IMR-90 (cell line): Measurements from ENCODE around the gene PCSK1N. TPM values are rescaled to one million over a fixed set of nuclear protein-coding genes. Genes with fewer than 3 reads are reported as not detected.

Experiments
- ATAC-seq: fragments of 200-7000 bp; cut with Tn5 transposase; 2 replicates; pipeline ENCODE4 v1.9.1; 2020; ENCODE audit warnings: low read depth, mild to moderate bottlenecking, moderate library complexity
- BruUV-seq: library from RNA; stranded (reverse); fragments of 400-500 nt; replicated peaks from 2 replicates; lab custom pipeline; 2021; lab: Mats Ljungman, UMichigan
- CTCF ChIA-PET: fragments of 300-600 bp; formaldehyde crosslinking; extraction: SDS; loops from one replicate; lab custom pipeline; 2021; ENCODE audit warnings: antibody characterized with exemption; lab: Yijun Ruan, JAX
- POLR2A ChIA-PET: fragments of 300-600 bp; sonication (Branson Sonifier 250); formaldehyde crosslinking; loops from one replicate; lab custom pipeline; 2022; ENCODE audit warnings: antibody characterized with exemption; ENCODE audit not compliant: unreplicated experiment; lab: Charles Lee
- DNase-seq: peaks from one replicate; pipeline ENCODE4 v3.0.0; 2013
- H2AFZ ChIP-seq: replicated peaks from 2 replicates; pipeline ENCODE3; 2013; ENCODE audit warnings: low read length, mild to moderate bottlenecking; ENCODE audit not compliant: poor library complexity
- H2AK5ac ChIP-seq: 2 replicates; pipeline ENCODE4 v1.6.1; 2013; ENCODE audit warnings: low read depth, low read length, inconsistent platforms
- H2AK9ac ChIP-seq: replicated peaks from 2 replicates; pipeline ENCODE3; 2013; ENCODE audit warnings: mild to moderate bottlenecking, low read depth, low read length, moderate library complexity; ENCODE audit not compliant: poor library complexity
- H2BK120ac ChIP-seq: 2 replicates; pipeline ENCODE4 v1.6.1; 2013; ENCODE audit warnings: low read depth, low read length, inconsistent platforms
- H2BK15ac ChIP-seq: 3 replicates; pipeline ENCODE4 v1.6.1; 2013; ENCODE audit warnings: low read depth, low read length, inconsistent platforms
- H2BK20ac ChIP-seq: 2 replicates; pipeline ENCODE4 v1.6.1; 2013; ENCODE audit warnings: low read depth, mild to moderate bottlenecking, inconsistent platforms, low read length, moderate library complexity
- H2BK5ac ChIP-seq: 2 replicates; pipeline ENCODE4 v1.6.1; 2013; ENCODE audit warnings: mild to moderate bottlenecking, low read depth, low read length, inconsistent platforms; ENCODE audit not compliant: poor library complexity, severe bottlenecking
- H3K14ac ChIP-seq: replicated peaks from 2 replicates; pipeline ENCODE4 v1.6.1; 2013; ENCODE audit warnings: low read depth, low read length, inconsistent platforms
- H3K18ac ChIP-seq: 2 replicates; pipeline ENCODE4 v1.6.1; 2013; ENCODE audit warnings: low read depth, low read length, control low read depth
- H3K23ac ChIP-seq: 2 replicates; pipeline ENCODE4 v1.6.1; 2013; ENCODE audit warnings: low read depth, low read length, inconsistent platforms
- H3K27ac ChIP-seq: 2 replicates; pipeline ENCODE4 v1.5.1; 2013; ENCODE audit warnings: mild to moderate bottlenecking, control low read depth, low read length; ENCODE audit not compliant: insufficient read depth
- H3K27me3 ChIP-seq: 2 replicates; pipeline ENCODE4 v1.6.1; 2013; ENCODE audit warnings: low read length; ENCODE audit not compliant: control insufficient read depth, insufficient read depth
- H3K36me3 ChIP-seq: 2 replicates; pipeline ENCODE4 v1.6.1; 2013; ENCODE audit warnings: low read length, mixed read lengths; ENCODE audit not compliant: control insufficient read depth, insufficient read depth
- H3K4ac ChIP-seq: 2 replicates; pipeline ENCODE4 v1.6.1; 2013; ENCODE audit warnings: low read depth, low read length, inconsistent platforms
- H3K4me1 ChIP-seq: 2 replicates; pipeline ENCODE4 v1.6.1; 2013; ENCODE audit warnings: low read length, mixed read lengths; ENCODE audit not compliant: control insufficient read depth, insufficient read depth
- H3K4me2 ChIP-seq: 2 replicates; pipeline ENCODE4 v1.6.1; 2013; ENCODE audit warnings: low read depth, mild to moderate bottlenecking, control low read depth, low read length, moderate library complexity
- H3K4me3 ChIP-seq: 2 replicates; pipeline ENCODE4 v1.5.1; 2013; ENCODE audit warnings: low read depth, mild to moderate bottlenecking, control low read depth, low read length, moderate library complexity; ENCODE audit not compliant: insufficient read depth
- H3K56ac ChIP-seq: 2 replicates; pipeline ENCODE4 v1.6.1; 2013; ENCODE audit warnings: low read length, inconsistent platforms; ENCODE audit not compliant: insufficient read depth; ENCODE audit errors: extremely low read depth
- H3K79me1 ChIP-seq, 2 experiments: 2 replicates each; pipeline ENCODE4 v1.6.1; 2013; ENCODE audit warnings: low read length in 2 of 2, inconsistent platforms in 1 of 2, low read depth in 1 of 2
- H3K9ac ChIP-seq: 2 replicates; pipeline ENCODE4 v1.6.1; 2013; ENCODE audit warnings: low read depth, low read length, control low read depth
- H3K9me1 ChIP-seq: 2 replicates; pipeline ENCODE4 v1.6.1; 2013; ENCODE audit warnings: low read length, inconsistent platforms; ENCODE audit not compliant: insufficient read depth
- H3K9me3 ChIP-seq: 2 replicates; pipeline ENCODE4 v1.6.1; 2013; ENCODE audit warnings: low read length; ENCODE audit not compliant: control insufficient read depth, insufficient read depth
- H4K20me1 ChIP-seq: 2 replicates; pipeline ENCODE4 v1.6.1; 2013; ENCODE audit warnings: low read length, inconsistent platforms; ENCODE audit not compliant: insufficient read depth
- H4K5ac ChIP-seq: 2 replicates; pipeline ENCODE4 v1.6.1; 2013; ENCODE audit warnings: mild to moderate bottlenecking, low read depth, low read length, control low read depth
- H4K8ac ChIP-seq, 2 experiments: 2 replicates each; pipeline ENCODE4 v1.6.1; 2013; ENCODE audit warnings: low read depth in 2 of 2, low read length in 2 of 2, control low read depth in 1 of 2, inconsistent platforms in 1 of 2
- H4K91ac ChIP-seq: 2 replicates; pipeline ENCODE4 v1.6.1; 2013; ENCODE audit warnings: low read depth, low read length, inconsistent platforms; ENCODE audit not compliant: insufficient read depth
- BHLHE40 ChIP-seq: fragments of 150-350 bp; IDR thresholded peaks from 2 replicates; pipeline ENCODE4 v1.6.1; 2016; ENCODE audit warnings: mild to moderate bottlenecking, low read depth, low read length
- CEBPB ChIP-seq: IDR thresholded peaks from 2 replicates; pipeline ENCODE4 v1.6.1; 2012; ENCODE audit warnings: low read depth, low read length, improper control_type of control experiment
- MAFK ChIP-seq: IDR thresholded peaks from 2 replicates; pipeline ENCODE4 v1.6.1; 2012; ENCODE audit warnings: low read depth, low read length, improper control_type of control experiment
- NFE2L2 ChIP-seq: fragments of 150-350 bp; IDR thresholded peaks from 2 replicates; pipeline ENCODE4 v1.6.1; 2016; ENCODE audit warnings: low read depth, mild to moderate bottlenecking, low read length
- SMC3 ChIP-seq: fragments of 150-350 bp; IDR thresholded peaks from 2 replicates; pipeline ENCODE4 v1.6.1; 2016; ENCODE audit warnings: low read depth, mild to moderate bottlenecking, antibody characterized with exemption, low read length, moderate library complexity
- WGBS, 2 experiments: methylation state at CpG; one replicate each; pipeline versions ENCODE4 v1.1.5 to v1.1.7; 2013; ENCODE audit warnings: missing lambda C conversion rate in 2 of 2; ENCODE audit not compliant: insufficient read length in 1 of 2; ENCODE audit errors: extremely low coverage in 2 of 2; 5-methylcytosine and 5-hydroxymethylcytosine counted together
- dilution Hi-C: fragments of 300-500 bp; cut with HindIII; formaldehyde crosslinking; loops from one replicate; pipeline ENCODE4 v1.14.3; 2018; ENCODE audit warnings: low sequenced_read_pairs; ENCODE audit not compliant: unreplicated experiment
- in situ Hi-C: fragments of 300-500 bp; cut with MboI; formaldehyde crosslinking; loops from 3 replicates; pipeline ENCODE4 v1.14.3; 2019; ENCODE audit warnings: low sequenced_read_pairs, inconsistent platforms, mixed read lengths
- intact Hi-C: fragments of 100-400 bp; cut with micrococcal nuclease; formaldehyde crosslinking; loops from 2 replicates; pipeline ENCODE4 v1.10.0; 2022
- polyA plus RNA-seq, 3 experiments: library from polyadenylated mRNA; depleted of rRNA; stranded (reverse); fragments of >200 nt; gene quantifications; 2 replicates each; pipeline ENCODE4 v1.2.3, GENCODE V29; 2012; ENCODE audit warnings: low replicate concordance in 1 of 3
- total RNA-seq: library from RNA; depleted of rRNA; stranded (reverse); fragments of >200 nt; gene quantifications from 2 replicates; pipeline ENCODE4 v1.2.3, GENCODE V29; 2012

The PCSK1N gene
- total and polyA plus RNA-seq, 2 of the 4 experiments (the other 2 are of a cell fraction) = 0.12 TPM; not detected in 1

DNA sequence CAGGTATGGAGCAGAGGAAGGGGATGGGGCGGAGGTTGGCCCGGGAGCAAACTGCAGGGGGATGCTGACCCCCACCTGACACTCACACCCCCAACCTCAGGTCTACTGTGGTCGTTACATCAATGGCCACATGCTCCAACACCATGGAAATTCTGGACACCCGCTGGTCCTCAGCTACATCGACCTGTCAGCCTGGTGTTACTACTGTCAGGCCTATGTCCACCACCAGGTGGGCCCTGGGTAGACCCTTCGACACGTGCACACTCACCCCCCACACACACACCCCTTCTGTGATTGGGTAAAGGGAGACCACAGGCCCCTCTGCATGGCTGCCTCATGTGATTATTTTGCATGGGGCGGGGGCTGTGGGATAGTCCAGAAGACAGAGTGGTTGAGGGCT is 11.3 kb downstream of the PCSK1N start:
- Histone ChIP-seq H2AFZ (no peak overlapping the region), H2BK20ac (no peak overlapping the region), H3K9ac (no peak overlapping the region), H2AK5ac (no peak overlapping the region), H2BK15ac (no peak overlapping the region), H3K79me1 (no peaks in the 10 kb centered on the region), H3K56ac (no peak overlapping the region), H3K4me2 (no peak overlapping the region), H3K36me3 (peaks cover 14% of the 10 kb centered on the region), H3K9me3 (peaks cover 8% of the 10 kb centered on the region), H3K4me3 (no peak overlapping the region), H3K14ac (no peak overlapping the region), H3K4me1 (no peaks in the 10 kb centered on the region), H4K8ac (no peak overlapping the region), H4K5ac (no peak overlapping the region), H3K9me1 (no peaks in the 10 kb centered on the region), H2AK9ac (no peak overlapping the region), H4K20me1 (no peaks in the 10 kb centered on the region), H3K4ac (no peak overlapping the region), H3K27me3 (peaks cover 8% of the 10 kb centered on the region), H2BK5ac (no peak overlapping the region), H2BK120ac (no peak overlapping the region), H4K91ac (no peak overlapping the region), H3K23ac (no peak overlapping the region), H3K27ac (no peak overlapping the region), H3K18ac (no peak overlapping the region)
- dilution Hi-C loops (no loop called here), in situ Hi-C loops (no loop called here), intact Hi-C loops (no loop called here)
- 60% methylated on average over 1 of the region's 8 CpGs; no CpG with 5 or more reads in 1 of the 2 experiments for WGBS, 2 experiments
- DNase-seq (no peak), ATAC-seq (no peak)
- TF ChIP-seq NFE2L2 (no peak), SMC3 (no peak), MAFK (no peak), CEBPB (no peak), BHLHE40 (no peak)
- BruUV-seq = no TSS peak
- ChIA-PET POLR2A (no interaction called here), CTCF (no interaction called here)
